Upper lobe of left lung (tissue), 4 donors: Measurements from ENCODE around the gene CTXND2.

Experiments used
- EP300 ChIP-seq, 4 donors: sonication (generic); formaldehyde crosslinking; IDR thresholded peaks; one replicate each; pipeline ENCODE4 v1.5.1; 2017; ENCODE audit warnings: antibody characterized with exemption in 4 of 4, control low read depth in 2 of 4
- POLR2A ChIP-seq, 4 donors: fragments of 450-650 bp; IDR thresholded peaks; one replicate each; pipeline ENCODE4 v1.5.1; 2016 to 2017; ENCODE audit warnings: antibody characterized with exemption in 4 of 4, mild to moderate bottlenecking in 2 of 4
- POLR2AphosphoS5 ChIP-seq, 2 donors: sonication (generic); formaldehyde crosslinking; IDR thresholded peaks; one replicate each; pipeline ENCODE4 v1.5.1; 2017; ENCODE audit warnings: antibody characterized with exemption in 2 of 2
- TF ChIP-seq, protein P1 (sequence below), 6 experiments: fragments of 450-650 bp in 4 of 6; fragments of 200-600 bp in 2 of 6; sonication (generic) in 2 of 6; IDR thresholded peaks; one replicate each; pipeline ENCODE4 v1.5.1; 2016 to 2019; ENCODE audit warnings: antibody characterized with exemption in 6 of 6

DNA sequence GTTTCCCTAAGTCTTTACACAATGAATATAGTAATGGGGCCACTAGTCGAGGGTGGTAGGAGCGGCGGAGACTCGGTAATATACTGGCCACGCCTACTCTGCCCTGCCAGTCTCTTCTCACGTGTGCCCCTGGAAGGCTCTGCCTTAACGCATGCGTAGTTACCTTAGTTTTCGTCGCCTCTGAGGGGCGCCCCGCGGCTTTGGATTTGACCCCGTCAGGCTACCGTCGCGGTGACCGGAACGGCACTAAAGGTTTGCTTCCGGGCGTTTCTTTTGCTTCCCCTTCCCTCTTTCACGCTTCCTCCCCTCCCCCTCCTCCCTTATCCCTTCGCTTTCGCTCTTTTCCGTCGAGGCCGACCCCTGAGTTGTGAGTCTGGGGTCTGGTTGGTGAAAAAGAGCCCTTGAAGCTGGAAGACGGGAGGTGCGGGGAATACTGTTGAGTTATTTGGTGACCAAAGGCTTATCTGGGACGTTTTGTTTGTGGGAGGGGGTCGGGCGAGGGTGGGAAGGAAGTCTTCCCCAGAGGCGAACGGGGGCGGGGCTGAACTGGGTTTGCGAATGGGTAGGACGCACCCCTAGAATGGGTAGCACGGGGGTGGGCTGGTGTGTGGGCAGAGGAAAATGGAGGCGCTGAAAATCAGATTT lies 39.3 kb downstream of the CTXND2 start, which contains the start of gene SETDB1:
- TF ChIP-seq POLR2A (IDR thresholded peaks at IDR 0.05) (peak in 2 of 4 donors; percentile 48 to 56), POLR2AphosphoS5 (IDR thresholded peaks at IDR 0.05) (peak; percentile 66 to 89), EP300 (IDR thresholded peaks at IDR 0.05) (peak in 1 of 4 donors; percentile 49)
- TF ChIP-seq, protein P1, sequence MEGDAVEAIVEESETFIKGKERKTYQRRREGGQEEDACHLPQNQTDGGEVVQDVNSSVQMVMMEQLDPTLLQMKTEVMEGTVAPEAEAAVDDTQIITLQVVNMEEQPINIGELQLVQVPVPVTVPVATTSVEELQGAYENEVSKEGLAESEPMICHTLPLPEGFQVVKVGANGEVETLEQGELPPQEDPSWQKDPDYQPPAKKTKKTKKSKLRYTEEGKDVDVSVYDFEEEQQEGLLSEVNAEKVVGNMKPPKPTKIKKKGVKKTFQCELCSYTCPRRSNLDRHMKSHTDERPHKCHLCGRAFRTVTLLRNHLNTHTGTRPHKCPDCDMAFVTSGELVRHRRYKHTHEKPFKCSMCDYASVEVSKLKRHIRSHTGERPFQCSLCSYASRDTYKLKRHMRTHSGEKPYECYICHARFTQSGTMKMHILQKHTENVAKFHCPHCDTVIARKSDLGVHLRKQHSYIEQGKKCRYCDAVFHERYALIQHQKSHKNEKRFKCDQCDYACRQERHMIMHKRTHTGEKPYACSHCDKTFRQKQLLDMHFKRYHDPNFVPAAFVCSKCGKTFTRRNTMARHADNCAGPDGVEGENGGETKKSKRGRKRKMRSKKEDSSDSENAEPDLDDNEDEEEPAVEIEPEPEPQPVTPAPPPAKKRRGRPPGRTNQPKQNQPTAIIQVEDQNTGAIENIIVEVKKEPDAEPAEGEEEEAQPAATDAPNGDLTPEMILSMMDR (IDR thresholded peaks at IDR 0.05) = peak in 2 of 6 experiments; percentile 19 to 35
